ENCODE results near the gene RAB3GAP1.

The RAB3GAP1 gene

GRCh38 chr2:135179689-135180088 is 127.6 kb downstream of the RAB3GAP1 start:
- no peak for TF ChIP-seq ZNF274 (IDR thresholded peaks at IDR 0.05; ENCODE audit: low read depth, low read length)
- H3K4me3 ChIP-seq (ENCODE audit: low read length): no peak overlapping the region

GRCh38 chr2:135182190-135182589 is 130.1 kb downstream of the RAB3GAP1 start:
- H3K4me3 ChIP-seq (ENCODE audit: low read length): no peak overlapping the region
- no peak for TF ChIP-seq ZNF274 (IDR thresholded peaks at IDR 0.05; ENCODE audit: low read depth, low read length)

- no peak for TF ChIP-seq ZNF274 (IDR thresholded peaks at IDR 0.05; ENCODE audit: low read depth, low read length)
- no peak overlapping the region for H3K4me3 ChIP-seq (ENCODE audit: low read length)
Observed at GRCh38 chr2:135182601-135183000, 130.5 kb downstream of the RAB3GAP1 start.

GRCh38 chr2:135183822-135184221 is 131.7 kb downstream of the RAB3GAP1 start:
- H3K4me3 ChIP-seq (ENCODE audit: low read length): no peak overlapping the region
- TF ChIP-seq ZNF274 (IDR thresholded peaks at IDR 0.05; ENCODE audit: low read depth, low read length): no peak

GRCh38 chr2:135186054-135186453 is 134.0 kb downstream of the RAB3GAP1 start:
- no peak overlapping the region for H3K4me3 ChIP-seq (ENCODE audit: low read length)
- TF ChIP-seq ZNF274 (IDR thresholded peaks at IDR 0.05; ENCODE audit: low read depth, low read length): no peak

- no peak overlapping the region for H3K4me3 ChIP-seq (ENCODE audit: low read length)
- no peak for TF ChIP-seq ZNF274 (IDR thresholded peaks at IDR 0.05; ENCODE audit: low read depth, low read length)
Observed at GRCh38 chr2:135187270-135187669, 135.2 kb downstream of the RAB3GAP1 start.

- H3K4me3 ChIP-seq (ENCODE audit: low read length): no peak overlapping the region
- TF ChIP-seq ZNF274 (IDR thresholded peaks at IDR 0.05; ENCODE audit: low read depth, low read length): no peak
Observed at GRCh38 chr2:135189148-135189547, 137.1 kb downstream of the RAB3GAP1 start.

GRCh38 chr2:135190799-135191198 is 138.7 kb downstream of the RAB3GAP1 start:
- H3K4me3 ChIP-seq (ENCODE audit: low read length): no peak overlapping the region
- no peak for TF ChIP-seq ZNF274 (IDR thresholded peaks at IDR 0.05; ENCODE audit: low read depth, low read length)

GRCh38 chr2:135198481-135198880 is 146.4 kb downstream of the RAB3GAP1 start:
- no peak for TF ChIP-seq ZNF274 (IDR thresholded peaks at IDR 0.05; ENCODE audit: low read depth, low read length)
- H3K4me3 ChIP-seq (ENCODE audit: low read length): no peak overlapping the region

- no peak for TF ChIP-seq ZNF274 (IDR thresholded peaks at IDR 0.05; ENCODE audit: low read depth, low read length)
- H3K4me3 ChIP-seq (ENCODE audit: low read length): no peak overlapping the region
Observed at GRCh38 chr2:135202751-135203150, 150.7 kb downstream of the RAB3GAP1 start.

GRCh38 chr2:135203944-135204343 is 151.9 kb downstream of the RAB3GAP1 start:
- H3K4me3 ChIP-seq (ENCODE audit: low read length): no peak overlapping the region
- TF ChIP-seq ZNF274 (IDR thresholded peaks at IDR 0.05; ENCODE audit: low read depth, low read length): no peak

- no peak for TF ChIP-seq ZNF274 (IDR thresholded peaks at IDR 0.05; ENCODE audit: low read depth, low read length)
- H3K4me3 ChIP-seq (ENCODE audit: low read length): no peak overlapping the region
Observed at GRCh38 chr2:135208016-135208415, 155.9 kb downstream of the RAB3GAP1 start.

- TF ChIP-seq ZNF274 (IDR thresholded peaks at IDR 0.05; ENCODE audit: low read depth, low read length): no peak
- H3K4me3 ChIP-seq (ENCODE audit: low read length): no peak overlapping the region
Observed at GRCh38 chr2:135212757-135213156, 160.7 kb downstream of the RAB3GAP1 start.

- no peak for TF ChIP-seq ZNF274 (IDR thresholded peaks at IDR 0.05; ENCODE audit: low read depth, low read length)
Observed at GRCh38 chr2:135218426-135218825, 166.3 kb downstream of the RAB3GAP1 start.

GRCh38 chr2:135219226-135219625 is 167.1 kb downstream of the RAB3GAP1 start:
- no peak overlapping the region for H3K4me3 ChIP-seq (ENCODE audit: low read length)
- TF ChIP-seq ZNF274 (IDR thresholded peaks at IDR 0.05; ENCODE audit: low read depth, low read length): no peak

More at GRCh38 chr2:135218426-135218825, 166.3 kb downstream of the RAB3GAP1 start:
- no peak overlapping the region for H3K4me3 ChIP-seq (ENCODE audit: low read length)

Measured in GM08714 (cell line).